GM23338 (cell line): ENCODE results near the gene SH2D4B. TPM values are rescaled to one million over a fixed set of nuclear protein-coding genes. Genes with fewer than 3 reads are reported as not detected.

Experiments
- ATAC-seq: fragments of 200-7000 bp; cut with Tn5 transposase; 3 replicates; pipeline ENCODE4 v1.9.1; 2020
- DNase-seq: peaks from one replicate; pipeline ENCODE4 v3.0.0-alpha.2; 2015; ENCODE audit warnings: low spot score
- H2AFZ ChIP-seq: fragments of 200-600 bp; sonication (generic); 2 replicates; pipeline ENCODE4 v1.8.0; 2016; ENCODE audit warnings: antibody characterized with exemption, mild to moderate bottlenecking, moderate library complexity
- H3F3A ChIP-seq: fragments of 200-600 bp; sonication (generic); replicated peaks from 2 replicates; pipeline ENCODE4 v1.8.0; 2017; ENCODE audit warnings: antibody characterized with exemption, mixed run types, low read depth
- H3K27ac ChIP-seq: fragments of 200-600 bp; sonication (generic); 2 replicates; pipeline ENCODE4 v1.6.1; 2016; ENCODE audit warnings: low read depth
- H3K27me3 ChIP-seq: fragments of 200-600 bp; sonication (generic); 2 replicates; pipeline ENCODE4 v1.8.0; 2016; ENCODE audit warnings: mild to moderate bottlenecking, mixed run types, moderate library complexity; ENCODE audit not compliant: insufficient read depth
- H3K36me3 ChIP-seq: fragments of 200-600 bp; sonication (generic); 2 replicates; pipeline ENCODE4 v1.8.0; 2016; ENCODE audit warnings: mild to moderate bottlenecking; ENCODE audit not compliant: insufficient read depth
- H3K4me1 ChIP-seq: fragments of 200-600 bp; sonication (generic); 2 replicates; pipeline ENCODE4 v1.8.0; 2016; ENCODE audit warnings: mild to moderate bottlenecking, moderate library complexity; ENCODE audit not compliant: insufficient read depth
- H3K4me2 ChIP-seq: fragments of 200-600 bp; sonication (generic); 2 replicates; pipeline ENCODE4 v1.7.1; 2017; ENCODE audit warnings: mixed run types
- H3K4me3 ChIP-seq: fragments of 200-600 bp; sonication (generic); 2 replicates; pipeline ENCODE4 v1.6.1; 2016; ENCODE audit warnings: mixed run types
- H3K79me2 ChIP-seq: fragments of 200-600 bp; sonication (generic); replicated peaks from 2 replicates; pipeline ENCODE4 v1.8.0; 2017; ENCODE audit warnings: mild to moderate bottlenecking; ENCODE audit not compliant: insufficient read depth
- H3K9me2 ChIP-seq: fragments of 200-600 bp; sonication (generic); 2 replicates; pipeline ENCODE4 v1.8.0; 2017; ENCODE audit not compliant: insufficient read depth
- H4K20me1 ChIP-seq: fragments of 200-600 bp; sonication (generic); replicated peaks from 2 replicates; pipeline ENCODE4 v1.8.0; 2017; ENCODE audit warnings: mild to moderate bottlenecking; ENCODE audit not compliant: insufficient read depth
- H3K27ac Mint-ChIP-seq: 2 replicates; pipeline ENCODE4 v1.8.0; 2020; ENCODE audit warnings: inconsistent platforms, mild to moderate bottlenecking, moderate library complexity, mixed read lengths
- H3K27me3 Mint-ChIP-seq: 3 replicates; pipeline ENCODE4 v1.8.0; 2022; ENCODE audit warnings: low read depth, mild to moderate bottlenecking, moderate library complexity, mixed read lengths, inconsistent platforms; ENCODE audit not compliant: insufficient read depth, poor library complexity
- H3K36me3 Mint-ChIP-seq: 3 replicates; pipeline ENCODE4 v1.8.0; 2021; ENCODE audit warnings: low read depth, mild to moderate bottlenecking, inconsistent platforms, moderate library complexity, mixed read lengths
- H3K4me1 Mint-ChIP-seq: 3 replicates; pipeline ENCODE4 v1.8.0; 2020; ENCODE audit warnings: mild to moderate bottlenecking, inconsistent platforms, mixed read lengths
- H3K4me3 Mint-ChIP-seq: 3 replicates; pipeline ENCODE4 v1.8.0; 2021; ENCODE audit warnings: moderate library complexity, mild to moderate bottlenecking, inconsistent platforms, mixed read lengths
- H3K9me3 Mint-ChIP-seq: 3 replicates; pipeline ENCODE4 v1.8.0; 2020; ENCODE audit warnings: moderate library complexity, mild to moderate bottlenecking, inconsistent platforms, mixed read lengths
- CREB1 ChIP-seq: fragments of 250-450 bp; sonication (Bioruptor Pico); IDR thresholded peaks from 2 replicates; pipeline ENCODE4 v1.5.0; 2020; ENCODE audit warnings: low read depth, mild to moderate bottlenecking, moderate library complexity
- CTCF ChIP-seq, 2 experiments: fragments of 200-600 bp in 1 of 2; sonication (generic) in 1 of 2; conservative IDR thresholded peaks; 2 replicates each; pipeline versions ENCODE4 v1.5.1 to v1.6.1; 2016 to 2017; ENCODE audit warnings: antibody characterized with exemption in 2 of 2, low read depth in 2 of 2, mild to moderate bottlenecking in 2 of 2, moderate library complexity in 1 of 2
- EZH2 ChIP-seq: fragments of 200-600 bp; sonication (generic); IDR thresholded peaks from one replicate; pipeline ENCODE4 v1.8.0; 2017; ENCODE audit warnings: antibody characterized with exemption, mild to moderate bottlenecking, low read depth; ENCODE audit not compliant: unreplicated experiment
- EZH2phosphoT487 ChIP-seq: fragments of 200-600 bp; sonication (generic); IDR thresholded peaks from one replicate; pipeline ENCODE4 v1.8.1; 2018; ENCODE audit warnings: antibody characterized with exemption; ENCODE audit not compliant: unreplicated experiment
- JUNB ChIP-seq: IDR thresholded peaks from one replicate; pipeline ENCODE4 v1.6.1; 2016; ENCODE audit warnings: antibody characterized with exemption; ENCODE audit not compliant: unreplicated experiment
- NANOG ChIP-seq: IDR thresholded peaks from 2 replicates; pipeline ENCODE4 v1.6.1; 2016; ENCODE audit warnings: antibody characterized with exemption, borderline replicate concordance
- POLR2AphosphoS5 ChIP-seq: IDR thresholded peaks from 2 replicates; pipeline ENCODE4 v1.6.1; 2016; ENCODE audit warnings: antibody characterized with exemption, low read depth
- REST ChIP-seq: IDR thresholded peaks from one replicate; pipeline ENCODE4 v1.6.1; 2018; ENCODE audit warnings: antibody characterized with exemption; ENCODE audit not compliant: unreplicated experiment
- ZNF114 ChIP-seq: fragments of 250-450 bp; sonication (Bioruptor Pico); IDR thresholded peaks from 2 replicates; pipeline ENCODE4 v1.5.0; 2020; ENCODE audit warnings: mild to moderate bottlenecking, moderate library complexity
- ZNF462 ChIP-seq: fragments of 250-450 bp; sonication (Bioruptor Pico); IDR thresholded peaks from 2 replicates; pipeline ENCODE4 v1.5.0; 2020; ENCODE audit warnings: mild to moderate bottlenecking, moderate library complexity
- polyA plus RNA-seq: library from polyadenylated mRNA; unstranded; fragments of >200 nt; fragmentation: Nextera tagmentation; extraction: Ambion mirVana; gene quantifications from 2 replicates; pipeline ENCODE4 v1.2.1, GENCODE V29; 2016
- total RNA-seq: library from RNA; depleted of rRNA; stranded (reverse); fragments of >200 nt; shearing (Covaris generic); gene quantifications from 2 replicates; pipeline ENCODE4 v1.2.3, GENCODE V29; 2014
- TF ChIP-seq, protein P1 (sequence below): IDR thresholded peaks from 2 replicates; pipeline ENCODE4 v1.6.1; 2016; ENCODE audit warnings: antibody characterized with exemption

SH2D4B gene
- total and polyA plus RNA-seq, 2 experiments from 2014 or later, result 0.08 TPM; not detected in 1

- Histone ChIP-seq H3K27me3 (0 out of 2 replicates have a peak, but pooled peaks cover 3% of the 10 kb centered on the region), H3K4me1 (no peaks in the 10 kb centered on the region), H3K4me2 (no peak overlapping the region), H3F3A (no peaks in the 10 kb centered on the region), H3K4me3 (no peak overlapping the region), H3K36me3 (no peaks in the 10 kb centered on the region), H4K20me1 (no peaks in the 10 kb centered on the region), H3K27ac (no peak overlapping the region), H3K79me2 (no peaks in the 10 kb centered on the region), H2AFZ (no peak overlapping the region), H3K9me2 (peaks cover 3% of the 10 kb centered on the region; the same call in 1 of the 2 replicates)
- TF ChIP-seq JUNB, result no peak
- TF ChIP-seq EZH2, result no peak
- TF ChIP-seq POLR2AphosphoS5, result no peak
- no peak for TF ChIP-seq EZH2phosphoT487
- TF ChIP-seq CTCF (conservative IDR thresholded peaks at IDR 0.05; ENCODE audit: low read depth in 2 of 2), result no peak
- TF ChIP-seq, protein P1, sequence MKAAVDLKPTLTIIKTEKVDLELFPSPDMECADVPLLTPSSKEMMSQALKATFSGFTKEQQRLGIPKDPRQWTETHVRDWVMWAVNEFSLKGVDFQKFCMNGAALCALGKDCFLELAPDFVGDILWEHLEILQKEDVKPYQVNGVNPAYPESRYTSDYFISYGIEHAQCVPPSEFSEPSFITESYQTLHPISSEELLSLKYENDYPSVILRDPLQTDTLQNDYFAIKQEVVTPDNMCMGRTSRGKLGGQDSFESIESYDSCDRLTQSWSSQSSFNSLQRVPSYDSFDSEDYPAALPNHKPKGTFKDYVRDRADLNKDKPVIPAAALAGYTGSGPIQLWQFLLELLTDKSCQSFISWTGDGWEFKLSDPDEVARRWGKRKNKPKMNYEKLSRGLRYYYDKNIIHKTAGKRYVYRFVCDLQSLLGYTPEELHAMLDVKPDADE, result no peak
- no peak for TF ChIP-seq ZNF462 (CRISPR knock-in tag)
- no peak for TF ChIP-seq CREB1 (CRISPR knock-in tag)
- no peak for TF ChIP-seq NANOG
- no peak for TF ChIP-seq ZNF114
- TF ChIP-seq REST, result no peak
- peaks cover 6% of the 10 kb centered on the region for H3K27me3 Mint-ChIP-seq
- no peaks in the 10 kb centered on the region; the same call in 2 of the 3 replicates for H3K4me1 Mint-ChIP-seq
- no peak for DNase-seq
- no peak for ATAC-seq
- H3K4me3 Mint-ChIP-seq, result no peak overlapping the region
- H3K9me3 Mint-ChIP-seq, result peaks cover 15% of the 10 kb centered on the region
- peaks cover 8% of the 10 kb centered on the region for H3K36me3 Mint-ChIP-seq
- no peak overlapping the region for H3K27ac Mint-ChIP-seq
These were observed 2.4 kb downstream of the SH2D4B start for GRCh38 chr10:80540136-80540535.
